ENCODE results near the gene PPP2R5D. TPM values are rescaled to one million over a fixed set of nuclear protein-coding genes. Genes with fewer than 3 reads are reported as not detected.
A peak's percentile ranks its signal among the peaks of the same experiment; 100 is the strongest.

The PPP2R5D gene
- total and polyA plus RNA-seq, 9 of the 15 experiments (the other 6 are each of a cell fraction or from before 2014, with no cell fraction given): 1.3 to 96.1 (median 38.4) TPM

DNA sequence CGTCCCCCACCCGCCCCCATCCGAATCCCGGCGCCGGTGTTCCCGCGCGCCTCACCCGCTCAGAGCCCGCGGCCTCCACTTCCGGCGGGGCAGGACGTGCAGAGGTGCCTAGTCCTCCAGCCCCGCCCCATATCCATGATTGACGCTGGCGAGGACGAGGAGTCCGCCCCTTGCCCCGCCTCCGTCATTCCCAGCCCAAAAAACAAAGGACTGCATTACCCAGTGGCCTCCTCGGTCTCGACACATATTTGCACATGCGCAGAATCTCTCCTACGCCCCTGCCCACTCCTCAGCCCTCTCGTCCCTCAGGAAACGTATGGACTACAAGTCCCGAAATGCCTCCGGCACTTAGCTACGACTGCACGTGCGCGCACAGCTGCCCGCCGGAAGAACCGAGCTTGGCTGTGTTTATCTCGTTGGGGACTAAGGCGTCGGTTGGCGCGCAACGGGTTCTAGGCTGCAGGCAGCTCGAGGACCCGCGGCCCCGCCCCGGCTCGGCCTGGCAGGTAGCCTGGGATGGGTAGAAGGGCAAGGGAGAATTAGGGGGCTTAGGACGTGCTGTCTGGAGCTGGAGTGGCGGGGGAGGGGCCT lies 29.6 kb downstream of the PPP2R5D start, which contains the start of the genes KLHDC3 and MEA1 (continued):
- TF ChIP-seq, protein P1, sequence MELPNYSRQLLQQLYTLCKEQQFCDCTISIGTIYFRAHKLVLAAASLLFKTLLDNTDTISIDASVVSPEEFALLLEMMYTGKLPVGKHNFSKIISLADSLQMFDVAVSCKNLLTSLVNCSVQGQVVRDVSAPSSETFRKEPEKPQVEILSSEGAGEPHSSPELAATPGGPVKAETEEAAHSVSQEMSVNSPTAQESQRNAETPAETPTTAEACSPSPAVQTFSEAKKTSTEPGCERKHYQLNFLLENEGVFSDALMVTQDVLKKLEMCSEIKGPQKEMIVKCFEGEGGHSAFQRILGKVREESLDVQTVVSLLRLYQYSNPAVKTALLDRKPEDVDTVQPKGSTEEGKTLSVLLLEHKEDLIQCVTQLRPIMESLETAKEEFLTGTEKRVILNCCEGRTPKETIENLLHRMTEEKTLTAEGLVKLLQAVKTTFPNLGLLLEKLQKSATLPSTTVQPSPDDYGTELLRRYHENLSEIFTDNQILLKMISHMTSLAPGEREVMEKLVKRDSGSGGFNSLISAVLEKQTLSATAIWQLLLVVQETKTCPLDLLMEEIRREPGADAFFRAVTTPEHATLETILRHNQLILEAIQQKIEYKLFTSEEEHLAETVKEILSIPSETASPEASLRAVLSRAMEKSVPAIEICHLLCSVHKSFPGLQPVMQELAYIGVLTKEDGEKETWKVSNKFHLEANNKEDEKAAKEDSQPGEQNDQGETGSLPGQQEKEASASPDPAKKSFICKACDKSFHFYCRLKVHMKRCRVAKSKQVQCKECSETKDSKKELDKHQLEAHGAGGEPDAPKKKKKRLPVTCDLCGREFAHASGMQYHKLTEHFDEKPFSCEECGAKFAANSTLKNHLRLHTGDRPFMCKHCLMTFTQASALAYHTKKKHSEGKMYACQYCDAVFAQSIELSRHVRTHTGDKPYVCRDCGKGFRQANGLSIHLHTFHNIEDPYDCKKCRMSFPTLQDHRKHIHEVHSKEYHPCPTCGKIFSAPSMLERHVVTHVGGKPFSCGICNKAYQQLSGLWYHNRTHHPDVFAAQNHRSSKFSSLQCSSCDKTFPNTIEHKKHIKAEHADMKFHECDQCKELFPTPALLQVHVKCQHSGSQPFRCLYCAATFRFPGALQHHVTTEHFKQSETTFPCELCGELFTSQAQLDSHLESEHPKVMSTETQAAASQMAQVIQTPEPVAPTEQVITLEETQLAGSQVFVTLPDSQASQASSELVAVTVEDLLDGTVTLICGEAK (IDR thresholded peaks at IDR 0.05): peak; percentile 87
- TF ChIP-seq, protein P1 (CRISPR knock-in tag; IDR thresholded peaks at IDR 0.05): no peak
- no peak for TF ChIP-seq HNRNPL (IDR thresholded peaks at IDR 0.05; ENCODE audit: low read depth, low read length)
- TF ChIP-seq, protein P2, sequence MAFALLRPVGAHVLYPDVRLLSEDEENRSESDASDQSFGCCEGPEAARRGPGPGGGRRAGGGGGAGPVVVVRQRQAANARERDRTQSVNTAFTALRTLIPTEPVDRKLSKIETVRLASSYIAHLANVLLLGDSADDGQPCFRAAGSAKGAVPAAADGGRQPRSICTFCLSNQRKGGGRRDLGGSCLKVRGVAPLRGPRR (CRISPR knock-in tag; IDR thresholded peaks at IDR 0.05): no peak
- no peak for TF ChIP-seq SAFB (IDR thresholded peaks at IDR 0.05; ENCODE audit: borderline replicate concordance, low read depth, low read length)
- TF ChIP-seq, protein P3, sequence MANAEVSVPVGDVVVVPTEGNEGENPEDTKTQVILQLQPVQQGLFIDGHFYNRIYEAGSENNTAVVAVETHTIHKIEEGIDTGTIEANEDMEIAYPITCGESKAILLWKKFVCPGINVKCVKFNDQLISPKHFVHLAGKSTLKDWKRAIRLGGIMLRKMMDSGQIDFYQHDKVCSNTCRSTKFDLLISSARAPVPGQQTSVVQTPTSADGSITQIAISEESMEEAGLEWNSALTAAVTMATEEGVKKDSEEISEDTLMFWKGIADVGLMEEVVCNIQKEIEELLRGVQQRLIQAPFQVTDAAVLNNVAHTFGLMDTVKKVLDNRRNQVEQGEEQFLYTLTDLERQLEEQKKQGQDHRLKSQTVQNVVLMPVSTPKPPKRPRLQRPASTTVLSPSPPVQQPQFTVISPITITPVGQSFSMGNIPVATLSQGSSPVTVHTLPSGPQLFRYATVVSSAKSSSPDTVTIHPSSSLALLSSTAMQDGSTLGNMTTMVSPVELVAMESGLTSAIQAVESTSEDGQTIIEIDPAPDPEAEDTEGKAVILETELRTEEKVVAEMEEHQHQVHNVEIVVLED (CRISPR knock-in tag; IDR thresholded peaks at IDR 0.05): peak; percentile 85
- TF ChIP-seq NUFIP1 (IDR thresholded peaks at IDR 0.05; ENCODE audit: partially characterized antibody): no peak
- TF ChIP-seq SIN3A (IDR thresholded peaks at IDR 0.05; ENCODE audit: borderline replicate concordance in 2 of 2, control insufficient read depth in 1 of 2, low read depth in 2 of 2, low read length in 2 of 2): peak; percentile 92 to 96
- TF ChIP-seq ZNF695 (CRISPR knock-in tag; IDR thresholded peaks at IDR 0.05): no peak
- TF ChIP-seq CCNT2 (IDR thresholded peaks at IDR 0.05; ENCODE audit: borderline replicate concordance, extremely low read depth, insufficient read length, low read depth, low read length): no peak
- TF ChIP-seq POLR2AphosphoS2 (IDR thresholded peaks at IDR 0.05; ENCODE audit: low read length): no peak; the same call in 1 of the 2 replicates
- no peak for TF ChIP-seq U2AF1 (optimal IDR thresholded peaks at IDR 0.05; ENCODE audit: low read depth, low read length)
- peak; percentile 95 for TF ChIP-seq GABPA (tag; conservative IDR thresholded peaks at IDR 0.05; ENCODE audit: low read depth)
- TF ChIP-seq, protein P4, sequence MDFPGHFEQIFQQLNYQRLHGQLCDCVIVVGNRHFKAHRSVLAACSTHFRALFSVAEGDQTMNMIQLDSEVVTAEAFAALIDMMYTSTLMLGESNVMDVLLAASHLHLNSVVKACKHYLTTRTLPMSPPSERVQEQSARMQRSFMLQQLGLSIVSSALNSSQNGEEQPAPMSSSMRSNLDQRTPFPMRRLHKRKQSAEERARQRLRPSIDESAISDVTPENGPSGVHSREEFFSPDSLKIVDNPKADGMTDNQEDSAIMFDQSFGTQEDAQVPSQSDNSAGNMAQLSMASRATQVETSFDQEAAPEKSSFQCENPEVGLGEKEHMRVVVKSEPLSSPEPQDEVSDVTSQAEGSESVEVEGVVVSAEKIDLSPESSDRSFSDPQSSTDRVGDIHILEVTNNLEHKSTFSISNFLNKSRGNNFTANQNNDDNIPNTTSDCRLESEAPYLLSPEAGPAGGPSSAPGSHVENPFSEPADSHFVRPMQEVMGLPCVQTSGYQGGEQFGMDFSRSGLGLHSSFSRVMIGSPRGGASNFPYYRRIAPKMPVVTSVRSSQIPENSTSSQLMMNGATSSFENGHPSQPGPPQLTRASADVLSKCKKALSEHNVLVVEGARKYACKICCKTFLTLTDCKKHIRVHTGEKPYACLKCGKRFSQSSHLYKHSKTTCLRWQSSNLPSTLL (IDR thresholded peaks at IDR 0.05): no peak
- no peak for TF ChIP-seq MCM7 (IDR thresholded peaks at IDR 0.05)

Data from K562 (cell line).